T-helper 2 cell (primary cell): ENCODE results near the gene AGAP9.

Source experiments
- DNase-seq, 5 experiments: peaks; one replicate each; pipeline versions ENCODE4 v3.0.0 to v3.0.0-alpha.2; 2012 to 2022

The AGAP9 gene

DNA sequence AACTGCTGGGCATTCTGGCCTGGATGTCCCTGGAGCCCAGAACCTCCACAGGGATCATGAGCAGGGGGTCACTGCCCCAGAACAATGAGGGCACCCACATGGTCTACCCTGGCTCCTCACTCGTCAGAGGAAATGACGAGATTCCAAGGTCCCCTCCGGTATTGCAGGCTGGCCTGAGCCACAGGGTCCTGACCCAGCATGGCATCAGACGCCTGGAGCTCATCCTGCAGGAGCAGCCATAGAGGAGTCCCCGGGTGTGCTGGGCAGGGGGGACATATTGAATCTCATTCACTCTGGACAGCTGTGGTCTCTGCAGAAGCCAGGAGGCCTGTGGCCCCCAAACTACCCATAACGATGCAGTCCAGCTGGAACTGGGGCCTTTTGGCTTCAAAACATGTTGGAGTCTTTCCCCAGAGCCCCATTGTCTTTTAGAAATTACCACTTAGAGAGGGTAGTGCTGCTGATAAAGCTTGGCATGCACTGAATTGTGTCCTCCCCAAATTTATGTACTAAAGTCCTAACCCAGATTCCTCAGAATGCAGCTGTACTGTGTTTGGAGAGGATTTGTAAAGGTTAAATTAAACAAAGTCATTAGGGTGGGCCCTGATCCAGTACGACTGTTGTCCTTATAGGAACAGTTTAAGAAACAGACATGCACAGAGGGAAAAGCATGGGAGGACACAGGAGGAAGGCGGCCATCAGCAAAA, 67.2 kb downstream of the AGAP9 start:
- DNase-seq = no peak

DNA sequence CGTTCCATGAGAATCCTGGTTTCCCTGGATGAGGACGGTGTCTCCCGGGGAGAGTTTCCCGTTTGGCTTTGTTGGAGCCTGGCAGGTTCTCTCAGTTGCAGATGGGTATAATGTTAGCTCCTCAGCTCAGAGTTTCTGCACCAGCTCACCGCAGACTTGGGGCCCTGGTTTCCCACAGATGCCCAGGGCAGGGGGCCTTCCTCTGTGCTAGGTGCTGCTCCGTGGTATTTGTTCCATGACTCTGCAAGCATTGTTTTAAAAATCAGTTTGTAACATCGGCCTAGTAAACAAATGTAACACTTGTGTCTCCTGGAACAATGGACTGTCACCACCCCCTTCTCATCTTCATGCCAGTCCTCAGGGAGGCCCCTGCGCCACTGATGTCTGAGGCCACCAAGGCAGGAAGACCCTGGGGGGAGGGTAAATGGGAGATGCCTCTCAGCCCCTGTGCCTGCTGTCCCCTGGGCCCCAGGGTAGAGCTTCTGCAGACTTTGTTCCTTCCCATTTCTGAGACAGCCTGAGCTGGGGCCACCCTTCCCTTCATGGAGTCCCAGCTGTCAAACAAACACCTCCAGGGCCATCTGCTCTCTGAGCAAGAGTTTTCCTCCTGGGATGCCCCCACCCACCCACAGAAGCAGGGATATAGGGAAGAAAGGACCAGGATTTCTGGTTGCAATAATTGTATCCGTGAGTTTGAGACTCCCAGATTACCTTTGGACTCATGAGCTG, 67.9 kb downstream of the AGAP9 start:
- peak in 1 of 5 experiments; percentile 64 for DNase-seq

DNA sequence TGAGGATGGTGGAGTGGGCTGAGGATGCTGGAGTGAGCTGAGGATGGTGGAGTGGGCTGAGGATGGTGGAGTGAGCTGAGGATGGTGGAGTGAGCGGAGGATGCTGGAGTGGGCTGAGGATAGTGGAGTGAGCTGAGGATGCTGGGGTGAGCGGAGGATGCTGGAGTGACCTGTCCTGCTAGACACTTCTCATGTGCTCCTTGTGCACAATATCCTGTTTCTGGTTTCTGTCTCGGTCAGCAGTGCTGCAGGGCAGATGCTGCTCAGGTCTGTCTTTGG, 68.7 kb downstream of the AGAP9 start:
- no peak for DNase-seq

DNA sequence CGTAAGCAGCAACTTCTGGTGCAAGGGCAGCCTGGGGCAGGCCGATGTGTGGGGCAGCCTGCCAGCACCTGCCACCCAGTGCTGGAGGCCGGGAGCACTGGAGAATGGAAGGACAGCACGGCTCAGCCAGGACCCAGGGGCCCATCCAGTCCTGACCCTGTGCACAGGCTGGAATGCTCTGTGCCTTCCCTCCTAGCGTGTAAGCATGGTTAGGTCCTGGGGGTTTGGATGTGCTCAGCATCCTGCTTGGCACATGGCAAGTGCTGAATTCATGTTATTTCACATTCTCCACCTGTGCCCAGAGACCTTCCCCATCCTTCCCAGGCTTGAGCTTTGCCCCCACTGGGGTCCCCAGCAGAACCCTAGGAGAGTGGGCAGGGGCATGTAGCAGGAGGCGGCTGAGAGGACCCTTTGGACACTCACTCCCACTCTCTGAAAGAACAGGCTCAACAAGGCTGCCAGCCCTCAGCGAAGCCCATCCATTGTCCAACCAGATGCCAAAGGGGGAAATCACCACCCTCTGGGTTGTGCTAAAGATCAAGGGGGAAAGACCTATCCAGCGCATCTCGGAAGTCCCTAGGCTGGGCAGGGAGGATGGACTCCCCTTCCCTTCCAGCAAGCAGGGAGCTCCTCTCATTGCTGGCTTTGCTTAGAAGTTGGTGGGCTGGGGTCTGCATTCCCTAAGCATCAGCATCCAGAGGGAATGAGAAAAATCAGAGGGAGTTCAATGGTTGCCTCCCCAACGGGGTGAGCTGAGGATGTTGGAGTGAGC, 69.2 kb downstream of the AGAP9 start:
- DNase-seq = no peak

DNA sequence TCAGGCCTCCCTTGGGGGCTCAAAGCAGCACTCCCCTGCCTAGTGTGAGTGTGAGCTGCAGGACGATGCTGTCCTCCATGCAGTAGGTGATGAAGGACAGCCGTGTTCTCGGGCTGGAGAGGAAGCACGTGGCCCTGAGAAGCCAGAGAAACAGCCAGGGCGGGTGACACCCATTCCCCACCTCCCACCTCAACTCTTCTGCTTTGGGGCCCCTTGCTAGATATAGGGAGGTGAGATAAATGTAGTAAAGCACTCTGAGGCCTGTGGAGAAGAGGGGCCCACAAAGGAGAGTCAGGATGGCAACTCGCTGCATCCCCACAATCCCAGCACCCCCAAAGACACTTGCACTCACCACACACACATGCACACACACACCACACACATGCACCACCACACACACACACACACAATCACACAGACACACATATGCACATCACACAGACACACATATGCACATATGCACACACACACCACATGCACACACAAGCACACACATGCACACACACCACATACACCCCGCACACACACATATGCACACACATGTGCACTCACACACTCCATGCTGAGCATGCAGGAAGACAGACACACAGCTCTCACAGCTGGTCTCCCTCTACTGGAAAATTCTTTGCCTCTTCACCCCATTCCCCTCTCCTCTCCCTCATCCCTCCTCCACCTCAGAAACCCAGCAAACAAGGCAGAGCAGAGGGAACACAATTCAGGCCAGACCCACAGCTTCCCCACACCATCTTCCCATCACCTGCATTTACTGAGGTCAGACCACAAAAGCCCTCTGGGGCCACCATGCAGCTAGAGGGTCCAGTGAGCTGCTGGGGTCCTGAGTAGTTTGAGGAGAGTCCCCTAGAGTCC, 70.1 kb downstream of the AGAP9 start:
- DNase-seq = no peak

DNA sequence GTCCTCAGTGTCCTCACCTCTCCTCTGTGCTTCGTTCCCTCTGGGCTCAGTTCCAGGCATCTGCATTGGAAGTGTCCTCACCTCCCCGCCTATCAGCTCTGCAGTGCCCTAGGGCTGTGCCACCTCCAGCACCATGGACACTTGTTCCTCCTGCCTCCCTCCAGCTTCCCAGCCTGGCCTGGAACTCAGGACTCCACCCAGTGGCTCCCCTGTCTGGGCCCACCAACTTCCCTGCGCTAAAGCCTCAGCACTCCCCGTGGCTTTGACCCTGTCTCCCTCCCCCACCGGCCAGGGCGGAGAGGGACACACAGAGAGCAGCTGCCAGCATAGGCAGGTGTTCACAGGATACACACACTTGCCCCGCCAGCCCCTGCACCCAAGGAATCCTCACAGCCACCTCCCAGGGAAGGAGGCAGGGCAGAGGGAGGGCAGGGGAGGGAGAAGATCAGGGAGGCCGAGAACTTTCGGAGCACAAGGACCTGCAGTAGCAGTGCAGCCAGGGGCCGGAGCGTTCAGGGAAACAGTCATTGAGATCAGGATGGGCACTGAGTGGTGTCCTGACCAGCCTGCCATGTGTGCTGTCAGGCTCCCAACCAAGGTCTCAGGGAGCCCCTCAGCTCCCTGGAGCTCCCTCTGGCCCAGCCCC, 70.8 kb downstream of the AGAP9 start:
- DNase-seq = no peak

DNA sequence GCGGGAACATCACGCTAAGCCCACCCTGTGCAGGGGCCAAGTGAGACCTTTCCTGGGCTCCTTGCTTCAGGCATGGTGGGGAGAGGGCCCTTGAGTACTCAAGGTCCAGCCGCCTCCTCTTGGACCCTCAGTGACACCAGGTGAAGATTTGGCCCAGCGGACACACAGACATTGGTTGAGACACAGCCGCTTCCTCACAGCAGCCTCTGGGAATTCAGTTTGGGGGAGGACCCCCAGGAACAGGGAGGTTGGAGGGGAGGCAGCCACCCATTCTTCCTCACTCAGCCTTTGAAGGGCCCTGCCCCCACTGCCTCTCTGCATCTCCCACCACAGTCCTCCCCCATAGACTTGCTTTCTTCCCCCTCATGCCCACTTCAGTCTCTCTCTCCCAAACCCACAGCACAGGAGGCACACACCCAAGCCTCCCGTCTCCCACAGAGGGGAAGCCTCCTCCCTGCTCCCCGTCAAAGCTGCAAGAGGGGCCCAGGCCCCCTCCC, 71.4 kb downstream of the AGAP9 start:
- no peak for DNase-seq
